ENCODE results near the gene SPECC1L.

DNA sequence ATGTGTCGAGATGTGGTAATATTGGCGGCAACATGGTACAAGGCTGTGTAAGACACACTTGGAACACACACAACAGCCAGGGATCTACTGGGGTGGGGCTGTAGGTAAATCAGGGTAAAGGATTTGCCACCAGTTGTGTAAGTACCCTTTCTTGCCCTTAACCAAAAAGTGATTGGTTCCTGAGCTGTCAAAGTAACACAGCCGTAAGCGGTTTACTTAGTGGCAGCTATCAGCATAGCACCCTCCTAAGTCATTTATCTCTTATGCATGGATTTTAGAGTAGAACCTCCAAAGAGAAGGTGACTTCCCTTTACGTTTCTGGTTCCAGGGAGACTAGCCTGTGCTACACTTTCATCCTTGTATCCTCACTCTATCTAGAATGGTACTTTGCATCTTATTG is 57.2 kb downstream of the SPECC1L start:
- TF ChIP-seq, protein P1, sequence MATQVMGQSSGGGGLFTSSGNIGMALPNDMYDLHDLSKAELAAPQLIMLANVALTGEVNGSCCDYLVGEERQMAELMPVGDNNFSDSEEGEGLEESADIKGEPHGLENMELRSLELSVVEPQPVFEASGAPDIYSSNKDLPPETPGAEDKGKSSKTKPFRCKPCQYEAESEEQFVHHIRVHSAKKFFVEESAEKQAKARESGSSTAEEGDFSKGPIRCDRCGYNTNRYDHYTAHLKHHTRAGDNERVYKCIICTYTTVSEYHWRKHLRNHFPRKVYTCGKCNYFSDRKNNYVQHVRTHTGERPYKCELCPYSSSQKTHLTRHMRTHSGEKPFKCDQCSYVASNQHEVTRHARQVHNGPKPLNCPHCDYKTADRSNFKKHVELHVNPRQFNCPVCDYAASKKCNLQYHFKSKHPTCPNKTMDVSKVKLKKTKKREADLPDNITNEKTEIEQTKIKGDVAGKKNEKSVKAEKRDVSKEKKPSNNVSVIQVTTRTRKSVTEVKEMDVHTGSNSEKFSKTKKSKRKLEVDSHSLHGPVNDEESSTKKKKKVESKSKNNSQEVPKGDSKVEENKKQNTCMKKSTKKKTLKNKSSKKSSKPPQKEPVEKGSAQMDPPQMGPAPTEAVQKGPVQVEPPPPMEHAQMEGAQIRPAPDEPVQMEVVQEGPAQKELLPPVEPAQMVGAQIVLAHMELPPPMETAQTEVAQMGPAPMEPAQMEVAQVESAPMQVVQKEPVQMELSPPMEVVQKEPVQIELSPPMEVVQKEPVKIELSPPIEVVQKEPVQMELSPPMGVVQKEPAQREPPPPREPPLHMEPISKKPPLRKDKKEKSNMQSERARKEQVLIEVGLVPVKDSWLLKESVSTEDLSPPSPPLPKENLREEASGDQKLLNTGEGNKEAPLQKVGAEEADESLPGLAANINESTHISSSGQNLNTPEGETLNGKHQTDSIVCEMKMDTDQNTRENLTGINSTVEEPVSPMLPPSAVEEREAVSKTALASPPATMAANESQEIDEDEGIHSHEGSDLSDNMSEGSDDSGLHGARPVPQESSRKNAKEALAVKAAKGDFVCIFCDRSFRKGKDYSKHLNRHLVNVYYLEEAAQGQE (IDR thresholded peaks at IDR 0.05; ENCODE audit: low read depth) = no peak
- TF ChIP-seq CEBPB (IDR thresholded peaks at IDR 0.05) = no peak
- no peak for TF ChIP-seq ZBTB7A (IDR thresholded peaks at IDR 0.05; ENCODE audit: low read depth)
